HepG2 (cell line): ENCODE data around the gene CACNA1I. TPM values are rescaled to one million over a fixed set of nuclear protein-coding genes. Genes with fewer than 3 reads are reported as not detected.

ENCODE experiments used
- ATAC-seq: fragments of 200-7000 bp; cut with Tn5 transposase; 3 replicates; pipeline ENCODE4 v1.9.1; 2020; ENCODE audit warnings: mild to moderate bottlenecking, moderate library complexity
- BruUV-seq: library from RNA; stranded (reverse); fragments of 400-500 nt; replicated peaks from 2 replicates; lab custom pipeline; 2021; lab: Mats Ljungman, UMichigan
- CTCF ChIA-PET: fragments of 300-600 bp; formaldehyde crosslinking; extraction: SDS; loops from one replicate; lab custom pipeline; 2021; ENCODE audit warnings: low total read pairs, inconsistent platforms, low intra/inter-chr PET ratio; lab: Yijun Ruan, JAX
- POLR2A ChIA-PET: fragments of 350-600 bp; sonication (Branson Sonifier 250); formaldehyde crosslinking; loops from one replicate; lab custom pipeline; 2020; ENCODE audit warnings: antibody characterized with exemption, inconsistent platforms; lab: Yijun Ruan, JAX
- DNase-seq: peaks from one replicate; pipeline ENCODE4 v3.0.0-alpha.2; 2015; ENCODE audit warnings: low spot score
- FAIRE-seq: peaks from 3 replicates; lab custom pipeline; 2011; peaks lifted over from hg19 to GRCh38; lab: Jason Lieb, UNC
- H2AFZ ChIP-seq: one replicate; pipeline ENCODE4 v1.6.1; 2011; ENCODE audit warnings: low read length, inconsistent platforms
- H3K27ac ChIP-seq: fragments of 300-600 bp; 3 replicates; pipeline ENCODE4 v1.8.0; 2011; ENCODE audit warnings: mixed run types, mild to moderate bottlenecking, mixed read lengths, low read length, inconsistent platforms; ENCODE audit not compliant: insufficient read depth; ENCODE audit errors: extremely low read length
- H3K27me3 ChIP-seq, 2 experiments: fragments of 200-600 bp in 1 of 2; 2 replicates in 1 of 2; 3 replicates in 1 of 2; pipeline versions ENCODE4 v1.6.0 to v1.8.0; 2011; ENCODE audit warnings: low read length in 2 of 2, mild to moderate bottlenecking in 2 of 2, moderate library complexity in 2 of 2, inconsistent platforms in 1 of 2; ENCODE audit not compliant: insufficient read depth in 2 of 2, control insufficient read depth in 1 of 2
- H3K36me3 ChIP-seq, 2 experiments: fragments of 200-600 bp in 1 of 2; replicated peaks in 1 of 2; 2 replicates in 1 of 2; 3 replicates in 1 of 2; pipeline versions ENCODE4 v1.5.1 to v1.8.0; 2011; ENCODE audit warnings: low read length in 2 of 2, inconsistent platforms in 1 of 2; ENCODE audit not compliant: insufficient read depth in 2 of 2, control insufficient read depth in 1 of 2
- H3K4me1 ChIP-seq: 2 replicates; pipeline ENCODE4 v1.5.1; 2012; ENCODE audit warnings: low read length, inconsistent platforms; ENCODE audit not compliant: insufficient read depth
- H3K4me2 ChIP-seq: 2 replicates; pipeline ENCODE4 v1.6.0; 2011; ENCODE audit warnings: low read depth, low read length, inconsistent platforms
- H3K4me3 ChIP-seq, 3 experiments: fragments of 200-600 bp in 1 of 3; sonication (generic), shearing (Covaris generic) in 1 of 3; replicated peaks in 1 of 3; 2 replicates each; pipeline ENCODE4 v1.5.1; 2011 to 2016; ENCODE audit warnings: low read length in 3 of 3, inconsistent platforms in 2 of 3, low read depth in 2 of 3, mild to moderate bottlenecking in 2 of 3, control low read depth in 1 of 3, mixed read lengths in 1 of 3; ENCODE audit not compliant: insufficient read depth in 1 of 3
- H3K79me2 ChIP-seq: one replicate; pipeline ENCODE4 v1.6.1; 2011; ENCODE audit warnings: low read length, inconsistent platforms; ENCODE audit not compliant: insufficient read depth
- H3K9ac ChIP-seq: 2 replicates; pipeline ENCODE4 v1.6.0; 2011; ENCODE audit warnings: mild to moderate bottlenecking, low read depth, low read length, inconsistent platforms; ENCODE audit not compliant: insufficient read depth
- H3K9me3 ChIP-seq: 2 replicates; pipeline ENCODE4 v1.5.1; 2012; ENCODE audit warnings: mild to moderate bottlenecking, low read length
- H4K20me1 ChIP-seq: 2 replicates; pipeline ENCODE4 v1.6.0; 2011; ENCODE audit warnings: inconsistent platforms, mild to moderate bottlenecking, low read length, moderate library complexity; ENCODE audit not compliant: insufficient read depth
- GPBP1L1 ChIP-seq: sonication (generic); formaldehyde crosslinking; IDR thresholded peaks from 2 replicates; pipeline ENCODE4 v1.5.0; 2020; ENCODE audit warnings: mild to moderate bottlenecking, missing genetic modification reagents
- NCOA1 ChIP-seq: sonication (generic); formaldehyde crosslinking; IDR thresholded peaks from 2 replicates; pipeline ENCODE4 v1.9.0; 2021; ENCODE audit warnings: missing genetic modification reagents
- PRDM15 ChIP-seq: sonication (generic); formaldehyde crosslinking; IDR thresholded peaks from 2 replicates; pipeline ENCODE4 v1.4.0; 2020; ENCODE audit warnings: missing genetic modification reagents
- ZKSCAN1 ChIP-seq: fragments of 150-350 bp; IDR thresholded peaks from 2 replicates; pipeline ENCODE4 v1.6.1; 2014; ENCODE audit warnings: low read length
- ZNF230 ChIP-seq: sonication (generic); formaldehyde crosslinking; IDR thresholded peaks from 2 replicates; pipeline ENCODE4 v1.4.0; 2020; ENCODE audit warnings: mild to moderate bottlenecking, missing genetic modification reagents
- WGBS: methylation state at CpG from one replicate; pipeline ENCODE4 v1.1.6; 2017; ENCODE audit warnings: low lambda C conversion rate; 5-methylcytosine and 5-hydroxymethylcytosine counted together
- in situ Hi-C: cut with HindIII; loops from 2 replicates; pipeline ENCODE4 v1.10.0; 2017; ENCODE audit warnings: low pct_unique_long_range_greater_than_20kb; ENCODE audit not compliant: extremely low pct_ligation_motif_present
- intact Hi-C: fragments of 100-400 bp; cut with micrococcal nuclease; formaldehyde crosslinking; loops from one replicate; pipeline ENCODE4 v1.10.0; 2022; ENCODE audit not compliant: unreplicated experiment
- polyA plus RNA-seq, 8 experiments: library from polyadenylated mRNA; depleted of rRNA in 3 of 8; stranded (reverse) in 7 of 8; unstranded in 1 of 8; fragments of >200 nt; fragmentation: Illumina TruSeq in 4 of 8; extraction: Trizol in 4 of 8; gene quantifications; 2 replicates each; pipeline versions ENCODE4 v1.2.1 to v1.2.3, GENCODE V29; 2011 to 2016; ENCODE audit warnings: low read depth in 4 of 8, missing spikeins in 1 of 8, mixed read lengths in 1 of 8; ENCODE audit not compliant: insufficient read depth in 1 of 8
- total RNA-seq, 5 experiments: library from RNA; depleted of rRNA; stranded (reverse); fragments of >200 nt; fragmentation: Illumina TruSeq; extraction: Trizol; gene quantifications; 2 replicates each; pipeline ENCODE4 v1.2.3, GENCODE V29; 2016; ENCODE audit warnings: low read depth in 1 of 5

Gene CACNA1I
- total and polyA plus RNA-seq, 2 of the 13 experiments (the other 11 are each of a cell fraction or from before 2014, with no cell fraction given): not detected

GRCh38 chr22:39652990-39653786, 82.6 kb downstream of the CACNA1I start:
- Histone ChIP-seq H3K36me3 (no peaks in the 10 kb centered on the region), H2AFZ (no peak overlapping the region), H3K4me1 (no peaks in the 10 kb centered on the region), H3K27me3 (peaks cover 8 to 40% of the 10 kb centered on the region in 2 experiments)
- 0% methylated on average over 6 of the region's 16 CpGs for WGBS
- FAIRE-seq (no peak), DNase-seq (no peak)
- ChIA-PET POLR2A (no interaction called here), CTCF (no interaction called here)
- TF ChIP-seq ZNF230 (CRISPR knock-in tag) (no peak), ZKSCAN1 (peak; percentile 42; the same call in 1 of the 2 replicates), GPBP1L1 (CRISPR knock-in tag) (no peak), NCOA1 (CRISPR knock-in tag) (no peak), PRDM15 (no peak)
- TF ChIP-seq, all 625 proteins: peak for 1
- in situ Hi-C loops: no loop called here
- no TSS peak for BruUV-seq
- Histone ChIP-seq H3K4me3 (no peak overlapping the region), H3K9me3 (no peaks in the 10 kb centered on the region), H3K4me2 (no peak overlapping the region), H3K27ac (no peak overlapping the region), H4K20me1 (no peaks in the 10 kb centered on the region), H3K9ac (no peak overlapping the region), H3K79me2 (no peaks in the 10 kb centered on the region)
- ATAC-seq: no peak; the same call in 2 of the 3 replicates
- intact Hi-C loops: no loop called here
